ENCODE results near the gene HAUS5. TPM values are rescaled to one million over a fixed set of nuclear protein-coding genes. Genes with fewer than 3 reads are reported as not detected.

HAUS5 gene
- total and polyA plus RNA-seq, 3 experiments from 2014 or later = 6.7 to 39.3 (median 37.3) TPM

- H3K27ac Mint-ChIP-seq = no peak overlapping the region
- H3K9me3 ChIP-seq (ENCODE audit: low read length) = no peaks in the 10 kb centered on the region
- H3K4me1 Mint-ChIP-seq = peaks cover 7 to 20% (median 10%) of the 10 kb centered on the region in 3 donors
- peaks cover 21% of the 10 kb centered on the region for H3K4me1 ChIP-seq (ENCODE audit: insufficient read depth, low read length)
- H3K27ac ChIP-seq (ENCODE audit: low read depth, low read length) = no peak overlapping the region
- H3K4me3 ChIP-seq (ENCODE audit: low read length) = no peak overlapping the region
- no peaks in the 10 kb centered on the region for H3K9me3 Mint-ChIP-seq
- peaks cover 16% of the 10 kb centered on the region for H3K36me3 ChIP-seq (ENCODE audit: insufficient read depth, low read length)
- no peak for DNase-seq
- ChIA-PET CTCF (no interaction called here), POLR2A (no interaction called here)
- peaks cover 0 to 38% (median 3%) of the 10 kb centered on the region in 3 donors for H3K36me3 Mint-ChIP-seq
- peak overlapping the region in 1 of 7 donors; percentile 10 for H3K4me3 Mint-ChIP-seq
- H3K27me3 ChIP-seq (ENCODE audit: insufficient read depth, low read length, poor library complexity, severe bottlenecking) = no peaks in the 10 kb centered on the region
- H3K27me3 Mint-ChIP-seq = no peaks in the 10 kb centered on the region
Measured at GRCh38 chr19:35639321-35639639, 26.7 kb downstream of the HAUS5 start.

GRCh38 chr19:35639863-35640262, 27.3 kb downstream of the HAUS5 start:
- H3K27ac Mint-ChIP-seq = no peak overlapping the region
- no peaks in the 10 kb centered on the region for H3K9me3 Mint-ChIP-seq
- Histone ChIP-seq H3K36me3 (ENCODE audit: insufficient read depth, low read length) (peaks cover 16% of the 10 kb centered on the region), H3K27ac (ENCODE audit: low read depth, low read length) (no peak overlapping the region), H3K9me3 (ENCODE audit: low read length) (no peaks in the 10 kb centered on the region), H3K27me3 (ENCODE audit: insufficient read depth, low read length, poor library complexity, severe bottlenecking) (no peaks in the 10 kb centered on the region), H3K4me1 (ENCODE audit: insufficient read depth, low read length) (peaks cover 24% of the 10 kb centered on the region), H3K4me3 (ENCODE audit: low read length) (no peak overlapping the region)
- no peak for DNase-seq
- peaks cover 12 to 26% (median 16%) of the 10 kb centered on the region in 3 donors for H3K4me1 Mint-ChIP-seq
- peak overlapping the region in 1 of 7 donors; percentile 49 for H3K4me3 Mint-ChIP-seq
- no peaks in the 10 kb centered on the region for H3K27me3 Mint-ChIP-seq
- ChIA-PET CTCF (no interaction called here), POLR2A (no interaction called here)
- peaks cover 0 to 34% (median 2%) of the 10 kb centered on the region in 3 donors for H3K36me3 Mint-ChIP-seq

GRCh38 chr19:35641515-35642151, 29.1 kb downstream of the HAUS5 start, which contains the start of gene ETV2:
Gene ETV2 (plus strand): TSS chr19:35641745. CDS start chr19:35642461, 716 bp downstream.
- H3K9me3 Mint-ChIP-seq = no peaks in the 10 kb centered on the region
- Histone ChIP-seq H3K4me1 (ENCODE audit: insufficient read depth, low read length) (peaks cover 29% of the 10 kb centered on the region), H3K27ac (ENCODE audit: low read depth, low read length) (peak within 1 kb of the TSS; percentile 31), H3K27me3 (ENCODE audit: insufficient read depth, low read length, poor library complexity, severe bottlenecking) (no peaks in the 10 kb centered on the region), H3K36me3 (ENCODE audit: insufficient read depth, low read length) (peaks cover 11% of the 10 kb centered on the region), H3K4me3 (ENCODE audit: low read length) (no peak within 1 kb of the TSS), H3K9me3 (ENCODE audit: low read length) (no peaks in the 10 kb centered on the region)
- POLR2A ChIA-PET = no interaction called here
- peak within 1 kb of the TSS in 6 of 8 donors; percentile 53 to 81 (median 68) for H3K27ac Mint-ChIP-seq
- H3K36me3 Mint-ChIP-seq = peaks cover 0 to 19% (median 0%) of the 10 kb centered on the region in 3 donors
- DNase-seq = peak; percentile 37 to 75 (median 58)
- H3K4me1 Mint-ChIP-seq = peaks cover 24 to 33% (median 28%) of the 10 kb centered on the region in 3 donors
- no peaks in the 10 kb centered on the region for H3K27me3 Mint-ChIP-seq
- peak within 1 kb of the TSS; percentile 59 to 93 (median 90) for H3K4me3 Mint-ChIP-seq
- CTCF ChIA-PET = interaction anchor here (1.0 kb wide), 1 partner anchor 12 kb away, joined by 3 read pairs; no protein-coding TSS in a partner anchor

- ChIA-PET POLR2A (no interaction called here), CTCF (no interaction called here)
- Histone ChIP-seq H3K4me3 (ENCODE audit: low read length) (no peak overlapping the region), H3K36me3 (ENCODE audit: insufficient read depth, low read length) (peaks cover 4% of the 10 kb centered on the region), H3K27me3 (ENCODE audit: insufficient read depth, low read length, poor library complexity, severe bottlenecking) (no peaks in the 10 kb centered on the region), H3K4me1 (ENCODE audit: insufficient read depth, low read length) (peaks cover 31% of the 10 kb centered on the region), H3K9me3 (ENCODE audit: low read length) (no peaks in the 10 kb centered on the region), H3K27ac (ENCODE audit: low read depth, low read length) (peak overlapping the region; percentile 31)
- Mint-ChIP-seq H3K4me3 (peak overlapping the region; percentile 48 to 93 (median 90)), H3K27me3 (no peaks in the 10 kb centered on the region), H3K36me3 (peaks cover 0 to 12% (median 0%) of the 10 kb centered on the region in 3 donors), H3K4me1 (peaks cover 27 to 35% (median 29%) of the 10 kb centered on the region in 3 donors), H3K27ac (peak overlapping the region in 2 of 8 donors; percentile 10 to 81), H3K9me3 (no peaks in the 10 kb centered on the region)
- no peak for DNase-seq
Measured at GRCh38 chr19:35642312-35642711, 29.8 kb downstream of the HAUS5 start.

GRCh38 chr19:35642798-35643254, 30.3 kb downstream of the HAUS5 start:
- peak overlapping the region; percentile 77 for H3K27ac ChIP-seq (ENCODE audit: low read depth, low read length)
- H3K9me3 ChIP-seq (ENCODE audit: low read length) = no peaks in the 10 kb centered on the region
- Mint-ChIP-seq H3K27me3 (no peaks in the 10 kb centered on the region), H3K27ac (peak overlapping the region in 4 of 8 donors; percentile 19 to 78 (median 75)), H3K4me3 (peak overlapping the region; percentile 79 to 93 (median 90)), H3K36me3 (peaks cover 0 to 7% (median 0%) of the 10 kb centered on the region in 3 donors), H3K4me1 (peaks cover 29 to 36% (median 29%) of the 10 kb centered on the region in 3 donors), H3K9me3 (no peaks in the 10 kb centered on the region)
- peaks cover 36% of the 10 kb centered on the region for H3K4me1 ChIP-seq (ENCODE audit: insufficient read depth, low read length)
- H3K4me3 ChIP-seq (ENCODE audit: low read length) = peak overlapping the region; percentile 87
- no peaks in the 10 kb centered on the region for H3K27me3 ChIP-seq (ENCODE audit: insufficient read depth, low read length, poor library complexity, severe bottlenecking)
- CTCF ChIA-PET = no interaction called here
- H3K36me3 ChIP-seq (ENCODE audit: insufficient read depth, low read length) = peaks cover 2% of the 10 kb centered on the region
- no peak for DNase-seq
- POLR2A ChIA-PET = no interaction called here

- Histone ChIP-seq H3K4me1 (ENCODE audit: insufficient read depth, low read length) (peaks cover 38% of the 10 kb centered on the region), H3K36me3 (ENCODE audit: insufficient read depth, low read length) (no peaks in the 10 kb centered on the region), H3K27ac (ENCODE audit: low read depth, low read length) (peak overlapping the region; percentile 77), H3K27me3 (ENCODE audit: insufficient read depth, low read length, poor library complexity, severe bottlenecking) (no peaks in the 10 kb centered on the region), H3K4me3 (ENCODE audit: low read length) (peak overlapping the region; percentile 87), H3K9me3 (ENCODE audit: low read length) (no peaks in the 10 kb centered on the region)
- no peaks in the 10 kb centered on the region for H3K9me3 Mint-ChIP-seq
- no peaks in the 10 kb centered on the region for H3K27me3 Mint-ChIP-seq
- CTCF ChIA-PET = interaction anchor here (0.9 kb wide), 1 partner anchor 104 kb away, joined by 3 read pairs; no protein-coding TSS in a partner anchor
- H3K36me3 Mint-ChIP-seq = peaks cover 0 to 7% (median 0%) of the 10 kb centered on the region in 3 donors
- POLR2A ChIA-PET = interaction anchor here (0.7 to 1.3 kb wide), 3 partner anchors 31 to 375 kb away, joined by 3 read pairs; partner anchors contain the start of genes HAUS5 and USF2
- peak overlapping the region; percentile 78 to 96 (median 92) for H3K27ac Mint-ChIP-seq
- peak overlapping the region; percentile 79 to 93 (median 90) for H3K4me3 Mint-ChIP-seq
- peak; percentile 74 to 84 (median 77) for DNase-seq
- H3K4me1 Mint-ChIP-seq = peaks cover 36 to 43% (median 36%) of the 10 kb centered on the region in 3 donors
Measured at GRCh38 chr19:35643255-35644205, 31.0 kb downstream of the HAUS5 start.

- Mint-ChIP-seq H3K27ac (peak overlapping the region; percentile 78 to 96 (median 92)), H3K9me3 (no peaks in the 10 kb centered on the region), H3K4me1 (peaks cover 43 to 50% (median 44%) of the 10 kb centered on the region in 3 donors), H3K4me3 (peak overlapping the region; percentile 79 to 93 (median 90)), H3K36me3 (peaks cover 0 to 14% (median 0%) of the 10 kb centered on the region in 3 donors), H3K27me3 (no peaks in the 10 kb centered on the region)
- Histone ChIP-seq H3K4me3 (ENCODE audit: low read length) (peak overlapping the region; percentile 87), H3K27ac (ENCODE audit: low read depth, low read length) (peak overlapping the region; percentile 77), H3K36me3 (ENCODE audit: insufficient read depth, low read length) (no peaks in the 10 kb centered on the region), H3K9me3 (ENCODE audit: low read length) (no peaks in the 10 kb centered on the region), H3K4me1 (ENCODE audit: insufficient read depth, low read length) (peaks cover 47% of the 10 kb centered on the region), H3K27me3 (ENCODE audit: insufficient read depth, low read length, poor library complexity, severe bottlenecking) (no peaks in the 10 kb centered on the region)
- peak; percentile 88 to 96 (median 95) for DNase-seq
- ChIA-PET CTCF (interaction anchor here (0.9 to 1.2 kb wide), 2 partner anchors 95 to 103 kb away, joined by 3 to 4 read pairs; no protein-coding TSS in a partner anchor), POLR2A (interaction anchor here (0.7 to 1.3 kb wide), 3 partner anchors 32 to 376 kb away, joined by 3 read pairs; partner anchors contain the start of genes HAUS5 and USF2)
Measured at GRCh38 chr19:35644206-35644986, 31.9 kb downstream of the HAUS5 start.
